Subcutaneous abdominal adipose tissue (tissue), 5 donors: ENCODE data around the gene CEP162.
"Not testable (repeated sequence)": the region's sequence is repeated elsewhere in the genome, so short reads cannot be mapped to it uniquely, and the experiment has no call there.

ENCODE experiments used
- H3K27ac ChIP-seq: one replicate; pipeline ENCODE4 v1.7.0; 2013; ENCODE audit warnings: low read depth, mild to moderate bottlenecking, inconsistent platforms, low read length, moderate library complexity
- H3K27me3 ChIP-seq, 5 donors: one replicate each; pipeline ENCODE4 v1.7.0; 2013; ENCODE audit warnings: low read length in 5 of 5, inconsistent platforms in 1 of 5; ENCODE audit not compliant: control insufficient read depth in 5 of 5, insufficient read depth in 4 of 5
- H3K36me3 ChIP-seq, 5 donors: one replicate each; pipeline ENCODE4 v1.7.0; 2013; ENCODE audit warnings: low read length in 5 of 5; ENCODE audit not compliant: control insufficient read depth in 5 of 5, insufficient read depth in 5 of 5
- H3K4me1 ChIP-seq, 5 donors: one replicate each; pipeline ENCODE4 v1.7.0; 2013; ENCODE audit warnings: low read length in 5 of 5, mild to moderate bottlenecking in 3 of 5, moderate library complexity in 1 of 5; ENCODE audit not compliant: control insufficient read depth in 5 of 5, insufficient read depth in 5 of 5
- H3K4me3 ChIP-seq, 5 donors: one replicate each; pipeline ENCODE4 v1.7.0; 2013; ENCODE audit warnings: low read length in 5 of 5, low read depth in 1 of 5
- H3K9ac ChIP-seq, 5 donors: one replicate each; pipeline ENCODE4 v1.7.0; 2013; ENCODE audit warnings: low read length in 5 of 5, mild to moderate bottlenecking in 4 of 5, moderate library complexity in 3 of 5
- H3K9me3 ChIP-seq, 5 donors: one replicate each; pipeline ENCODE4 v1.7.0; 2013; ENCODE audit warnings: low read length in 5 of 5; ENCODE audit not compliant: control insufficient read depth in 5 of 5
- donor health status: healthy.
- donor health status: healthy.
- donor health status: healthy.
- donor health status: healthy.
- donor health status: healthy.

The CEP162 gene

DNA sequence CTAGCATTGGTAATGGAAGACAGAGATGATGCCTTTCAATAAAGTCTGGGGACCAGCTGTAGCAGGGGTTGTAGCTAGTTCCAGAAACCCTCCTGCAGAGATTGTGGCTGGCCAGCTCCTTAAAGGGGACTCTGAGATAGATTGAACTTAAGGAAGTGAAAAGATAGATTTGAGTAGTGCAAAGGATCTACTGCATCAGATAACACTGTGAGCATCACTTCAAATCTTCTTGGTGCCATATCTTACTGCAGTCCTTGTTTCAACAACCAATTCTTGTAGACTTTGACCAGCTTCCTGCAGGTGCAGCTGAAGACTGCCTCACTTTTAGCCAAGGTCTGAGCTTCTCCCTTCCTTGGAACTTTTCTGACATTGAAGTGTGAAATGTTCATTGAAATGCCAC is 14.8 kb upstream of the CEP162 start:
- Histone ChIP-seq H3K27ac (no peak overlapping the region), H3K9me3 (no peaks in the 10 kb centered on the region), H3K27me3 (no peaks in the 10 kb centered on the region), H3K4me1 (no peaks in the 10 kb centered on the region), H3K4me3 (no peak overlapping the region), H3K36me3 (no peaks in the 10 kb centered on the region), H3K9ac (no peak overlapping the region)

GRCh38 chr6:84228198-84228543 is 728 bp upstream of the CEP162 start:
- Histone ChIP-seq H3K4me3 (peak overlapping the region; percentile 94 to 100 (median 98)), H3K9ac (peak overlapping the region in 3 of 5 donors; percentile 82 to 91 (median 84)), H3K27me3 (peaks cover 0 to 7% (median under 1%) of the 10 kb centered on the region in 5 donors), H3K9me3 (no peaks in the 10 kb centered on the region), H3K4me1 (peaks cover 2 to 16% (median 12%) of the 10 kb centered on the region in 5 donors), H3K36me3 (no peaks in the 10 kb centered on the region), H3K27ac (peak overlapping the region; percentile 94)

DNA sequence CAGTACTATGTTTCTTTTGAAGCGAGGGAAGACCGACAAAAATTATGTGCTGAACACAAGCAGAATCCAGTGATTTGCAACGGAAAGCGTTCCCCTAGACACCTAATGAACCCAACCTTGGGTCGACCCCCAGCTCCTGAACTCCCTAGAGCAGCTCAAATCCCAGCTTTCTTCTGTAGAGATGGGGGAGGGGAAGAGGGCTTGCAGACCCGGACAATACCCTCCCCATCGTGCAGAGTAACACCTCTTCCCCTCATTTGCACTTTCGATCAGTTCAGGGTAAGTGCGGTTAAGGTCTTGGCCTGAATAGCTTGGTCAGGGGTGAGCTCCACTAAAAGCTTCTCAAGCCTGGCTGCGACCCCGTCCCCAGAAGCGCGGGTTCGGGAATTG is 404 bp downstream of the CEP162 start:
- Histone ChIP-seq H3K27ac (peak overlapping the region; percentile 94), H3K9ac (peak overlapping the region; percentile 79 to 91 (median 84)), H3K36me3 (no peaks in the 10 kb centered on the region), H3K9me3 (no peaks in the 10 kb centered on the region), H3K4me3 (peak overlapping the region; percentile 94 to 100 (median 98)), H3K27me3 (peaks cover 0 to 7% (median 0%) of the 10 kb centered on the region in 5 donors), H3K4me1 (peaks cover 2 to 16% (median 12%) of the 10 kb centered on the region in 5 donors)

DNA sequence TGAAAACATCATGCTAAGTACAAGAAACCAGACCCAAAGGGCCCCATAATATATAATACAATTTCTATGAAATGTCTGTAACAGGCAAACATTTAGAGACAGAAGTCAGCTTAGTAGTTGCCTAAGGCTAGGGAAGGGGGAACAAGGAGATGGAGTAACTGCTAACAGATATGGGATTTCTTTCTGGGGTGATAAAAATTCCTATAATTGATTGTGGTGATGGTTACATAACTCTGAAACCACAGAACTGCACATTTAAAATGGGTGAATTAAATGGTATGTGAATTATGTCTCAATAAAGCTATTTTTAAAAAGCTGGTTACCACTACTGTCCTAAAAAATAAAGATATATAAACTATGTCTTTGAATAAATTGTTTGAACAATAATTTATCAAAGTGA is 3.2 kb downstream of the CEP162 start:
- Histone ChIP-seq H3K27ac (no peak overlapping the region), H3K9ac (no peak overlapping the region), H3K36me3 (peaks cover 0 to 8% (median 2%) of the 10 kb centered on the region in 5 donors), H3K27me3 (no peaks in the 10 kb centered on the region), H3K4me3 (no peak overlapping the region), H3K4me1 (peaks cover 2 to 16% (median 12%) of the 10 kb centered on the region in 5 donors), H3K9me3 (no peaks in the 10 kb centered on the region)

DNA sequence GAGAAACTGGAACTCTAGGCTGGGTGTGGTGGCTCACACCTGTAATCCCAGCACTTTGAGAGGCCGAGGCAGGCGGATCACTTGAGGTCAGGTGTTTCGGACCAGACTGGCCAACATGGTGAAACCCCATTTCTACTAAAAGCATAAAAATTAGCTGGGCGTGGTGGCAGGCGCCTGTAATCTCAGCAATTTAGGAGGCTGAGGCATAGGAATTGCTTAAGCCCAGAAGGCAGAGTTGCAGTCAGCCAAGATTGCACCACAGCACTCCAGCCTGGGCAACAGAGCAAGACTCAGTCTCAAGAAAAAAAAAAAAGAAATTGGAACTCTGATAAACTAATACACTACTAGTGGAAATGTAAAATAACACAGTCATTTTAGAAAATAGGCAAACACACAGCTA is 3.8 kb downstream of the CEP162 start:
- not testable (repeated sequence) for H3K9ac ChIP-seq, H3K36me3 ChIP-seq, H3K27me3 ChIP-seq, H3K9me3 ChIP-seq, H3K27ac ChIP-seq, H3K4me3 ChIP-seq
- H3K4me1 ChIP-seq = peaks cover 2 to 16% (median 12%) of the 10 kb centered on the region in 5 donors

- H3K27me3 ChIP-seq = no peaks in the 10 kb centered on the region
- H3K27ac ChIP-seq = no peak overlapping the region
- H3K4me3 ChIP-seq = no peak overlapping the region
- H3K9me3 ChIP-seq = no peaks in the 10 kb centered on the region
- H3K36me3 ChIP-seq = peaks cover 0 to 8% (median 2%) of the 10 kb centered on the region in 5 donors
- H3K9ac ChIP-seq = no peak overlapping the region
- H3K4me1 ChIP-seq = peaks cover 2 to 12% (median 9%) of the 10 kb centered on the region in 5 donors
Measured at GRCh38 chr6:84222426-84222825, 5.0 kb downstream of the CEP162 start.

DNA sequence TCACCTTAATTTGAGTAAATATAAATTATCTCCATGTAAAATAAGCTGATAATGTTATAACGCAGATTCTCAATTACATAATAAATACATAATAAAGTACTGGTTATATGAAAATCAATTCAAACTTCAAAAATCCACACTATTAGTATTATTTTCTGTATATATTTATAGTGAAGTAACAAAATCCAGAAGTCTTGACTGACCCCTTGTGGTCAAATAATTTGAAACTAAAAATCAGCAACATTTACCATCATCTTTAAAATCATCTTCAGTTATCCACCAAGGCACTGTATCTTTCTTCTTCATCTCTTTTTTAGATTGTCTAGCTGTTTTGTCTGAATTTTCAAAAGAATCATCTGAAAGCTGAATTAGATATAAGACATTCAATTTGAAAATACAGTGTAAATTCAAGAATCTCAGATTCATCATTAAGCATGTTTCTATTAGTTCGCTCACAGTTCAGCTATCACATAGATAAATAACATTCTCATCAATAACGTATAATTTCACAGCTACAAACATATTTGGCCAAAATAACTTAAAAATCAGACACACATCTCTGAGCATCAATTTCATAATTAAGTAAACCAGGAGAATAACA is 6.5 kb downstream of the CEP162 start:
- H3K4me1 ChIP-seq = no peaks in the 10 kb centered on the region
- H3K27ac ChIP-seq = no peak overlapping the region
- no peak overlapping the region for H3K4me3 ChIP-seq
- H3K9me3 ChIP-seq = no peaks in the 10 kb centered on the region
- no peaks in the 10 kb centered on the region for H3K27me3 ChIP-seq
- H3K36me3 ChIP-seq = peaks cover 0 to 8% (median 3%) of the 10 kb centered on the region in 5 donors
- no peak overlapping the region for H3K9ac ChIP-seq

DNA sequence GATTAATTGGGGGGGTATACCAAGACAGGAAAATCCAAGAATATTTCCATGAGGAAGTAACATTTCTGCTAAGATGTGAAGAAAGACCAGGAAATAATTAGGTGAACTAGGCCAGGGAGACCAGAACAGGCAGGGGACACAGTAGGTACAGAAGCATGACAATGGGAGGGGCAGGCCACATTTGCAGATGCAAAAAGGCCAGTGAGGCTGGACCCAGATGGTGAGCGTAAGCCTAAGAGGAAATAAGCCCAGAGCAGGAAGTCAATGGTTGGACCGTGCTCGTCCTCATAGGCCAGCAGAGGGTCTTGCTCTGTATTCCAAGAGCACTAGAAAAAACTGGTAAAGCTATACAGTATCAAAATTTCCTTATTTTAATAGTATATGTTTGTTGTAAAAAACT is 9.4 kb downstream of the CEP162 start:
- no peaks in the 10 kb centered on the region for H3K27me3 ChIP-seq
- H3K4me1 ChIP-seq = no peaks in the 10 kb centered on the region
- no peaks in the 10 kb centered on the region for H3K9me3 ChIP-seq
- H3K27ac ChIP-seq = no peak overlapping the region
- no peak overlapping the region for H3K4me3 ChIP-seq
- peaks cover 6 to 14% (median 9%) of the 10 kb centered on the region in 5 donors for H3K36me3 ChIP-seq
- H3K9ac ChIP-seq = no peak overlapping the region

- Histone ChIP-seq H3K27me3 (no peaks in the 10 kb centered on the region), H3K36me3 (peaks cover 12 to 25% (median 15%) of the 10 kb centered on the region in 5 donors), H3K9me3 (no peaks in the 10 kb centered on the region), H3K4me3 (no peak overlapping the region), H3K9ac (no peak overlapping the region), H3K27ac (no peak overlapping the region), H3K4me1 (no peaks in the 10 kb centered on the region)
Measured at GRCh38 chr6:84213217-84213616, 14.2 kb downstream of the CEP162 start.

DNA sequence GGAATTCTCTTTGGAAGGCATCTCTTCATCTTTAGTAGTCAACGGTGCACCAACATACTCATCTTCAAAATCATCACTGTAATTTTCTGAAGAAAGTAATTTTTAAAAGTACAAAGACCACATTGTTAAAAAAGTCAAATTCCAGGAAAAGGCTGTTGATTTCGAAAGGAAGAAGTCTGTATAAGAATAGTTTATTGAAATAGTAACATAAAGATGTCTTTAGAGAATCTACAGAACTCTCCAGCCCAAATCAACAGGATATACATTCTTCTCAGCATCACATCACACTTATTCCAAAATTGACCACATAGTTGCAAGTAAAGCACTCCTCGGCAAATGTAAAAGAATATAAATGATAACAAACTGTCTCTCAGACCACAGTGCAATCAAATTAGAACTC is 23.4 kb downstream of the CEP162 start:
- peaks cover 10 to 19% (median 13%) of the 10 kb centered on the region in 5 donors for H3K36me3 ChIP-seq
- H3K4me3 ChIP-seq = no peak overlapping the region
- no peak overlapping the region for H3K9ac ChIP-seq
- no peak overlapping the region for H3K27ac ChIP-seq
- no peaks in the 10 kb centered on the region for H3K4me1 ChIP-seq
- H3K27me3 ChIP-seq = no peaks in the 10 kb centered on the region
- H3K9me3 ChIP-seq = no peaks in the 10 kb centered on the region
